ENCODE data around the gene GALNT10. TPM values are rescaled to one million over a fixed set of nuclear protein-coding genes. Genes with fewer than 3 reads are reported as not detected.

Gene GALNT10
- total RNA-seq, 2 donors from 2014 or later = 34.7 to 40.4 TPM

Other genes starting within 250 kb of the GALNT10 start
- 10 to 100 TPM; 21.9 to 25.8 TPM for gene FAM114A2, start 151.8 kb upstream of the GALNT10 start, total RNA-seq
- gene MFAP3, start 151.8 kb upstream of the GALNT10 start, total RNA-seq = 10 to 100 TPM; 18.0 to 19.3 TPM

Data from T-helper 17 cell (primary cell).